Keratinocyte (primary cell): ENCODE data around the gene NCS1. TPM values are rescaled to one million over a fixed set of nuclear protein-coding genes. Genes with fewer than 3 reads are reported as not detected.

Experiments
- DNase-seq: peaks from one replicate; pipeline ENCODE4 v3.0.0-alpha.2; 2011; ENCODE audit warnings: low read depth, missing footprints, low spot score
- FAIRE-seq: peaks from 2 replicates; lab custom pipeline; 2011; peaks lifted over from hg19 to GRCh38; lab: Jason Lieb, UNC
- H2AFZ ChIP-seq: 2 replicates; pipeline ENCODE4 v1.6.0; 2012; ENCODE audit warnings: low read length, control low read depth, inconsistent platforms; ENCODE audit not compliant: control insufficient read depth
- H3K27ac ChIP-seq: 2 replicates; pipeline ENCODE4 v1.5.1; 2011; ENCODE audit warnings: low read length; ENCODE audit not compliant: control insufficient read depth, insufficient read depth
- H3K27me3 ChIP-seq: 3 replicates; pipeline ENCODE4 v1.6.0; 2011; ENCODE audit warnings: low read length; ENCODE audit not compliant: control insufficient read depth, insufficient read depth; ENCODE audit errors: extremely low read depth
- H3K36me3 ChIP-seq, 2 experiments: 2 replicates in 1 of 2; 3 replicates in 1 of 2; pipeline ENCODE4 v1.5.1; 2011; ENCODE audit warnings: low read length in 2 of 2, mild to moderate bottlenecking in 1 of 2; ENCODE audit not compliant: control insufficient read depth in 2 of 2, insufficient read depth in 2 of 2; ENCODE audit errors: extremely low read depth in 1 of 2
- H3K4me1 ChIP-seq: 3 replicates; pipeline ENCODE4 v1.5.1; 2011; ENCODE audit warnings: low read length; ENCODE audit not compliant: control insufficient read depth, insufficient read depth; ENCODE audit errors: extremely low read depth
- H3K4me2 ChIP-seq: 3 replicates; pipeline ENCODE4 v1.6.0; 2011; ENCODE audit warnings: low read depth, low read length; ENCODE audit not compliant: control insufficient read depth, insufficient read depth; ENCODE audit errors: extremely low read depth
- H3K4me3 ChIP-seq, 3 experiments: fragments of 200-600 bp in 1 of 3; sonication (generic) in 1 of 3; 2 replicates in 2 of 3; 3 replicates in 1 of 3; pipeline ENCODE4 v1.5.1; 2011 to 2016; ENCODE audit warnings: low read length in 3 of 3, mild to moderate bottlenecking in 3 of 3, control low read depth in 2 of 3, inconsistent platforms in 1 of 3, low read depth in 1 of 3, mixed read lengths in 1 of 3, mixed run types in 1 of 3, moderate library complexity in 1 of 3; ENCODE audit not compliant: control insufficient read depth in 2 of 3, insufficient read depth in 2 of 3; ENCODE audit errors: extremely low read depth in 1 of 3
- H3K79me2 ChIP-seq: 2 replicates; pipeline ENCODE4 v1.6.0; 2012; ENCODE audit warnings: low read length; ENCODE audit not compliant: control insufficient read depth, insufficient read depth
- H3K9ac ChIP-seq: 3 replicates; pipeline ENCODE4 v1.6.0; 2011; ENCODE audit warnings: low read length; ENCODE audit not compliant: control insufficient read depth, insufficient read depth; ENCODE audit errors: extremely low read depth
- H3K9me1 ChIP-seq: 3 replicates; pipeline ENCODE4 v1.6.0; 2011; ENCODE audit warnings: low read length; ENCODE audit not compliant: control insufficient read depth, insufficient read depth; ENCODE audit errors: extremely low read depth
- H3K9me3 ChIP-seq: 2 replicates; pipeline ENCODE4 v1.5.1; 2012; ENCODE audit warnings: low read depth, low read length; ENCODE audit not compliant: control insufficient read depth
- H4K20me1 ChIP-seq: 3 replicates; pipeline ENCODE4 v1.6.0; 2011; ENCODE audit warnings: low read length; ENCODE audit not compliant: control insufficient read depth, insufficient read depth; ENCODE audit errors: extremely low read depth
- EZH2 ChIP-seq: IDR thresholded peaks from one replicate; pipeline ENCODE4 v1.6.1; 2012; ENCODE audit warnings: inconsistent platforms, mild to moderate bottlenecking, low read length, moderate library complexity
- dilution Hi-C: fragments of 300-500 bp; cut with MboI; formaldehyde crosslinking; loops from one replicate; pipeline ENCODE4 v1.7.0; 2020; ENCODE audit warnings: low sequenced_read_pairs; ENCODE audit not compliant: extremely low pct_ligation_motif_present
- polyA plus RNA-seq, 5 experiments: library from polyadenylated mRNA; depleted of rRNA in 3 of 5; stranded (reverse) in 3 of 5; stranded (forward) in 1 of 5; unstranded in 1 of 5; fragments of >200 nt; gene quantifications; 1 replicate in 1 of 5; 2 replicates in 3 of 5; 3 replicates in 1 of 5; pipeline versions ENCODE4 v1.2.1 to v1.2.3, GENCODE V29; 2011 to 2012; ENCODE audit warnings: missing spikeins in 2 of 5, low read depth in 1 of 5, low replicate concordance in 1 of 5
- TF ChIP-seq, protein P1 (sequence below), 3 experiments: IDR thresholded peaks in 1 of 3; conservative IDR thresholded peaks in 1 of 3; optimal IDR thresholded peaks in 1 of 3; 2 replicates in 2 of 3; 3 replicates in 1 of 3; pipeline versions ENCODE3 to v1.5.1; 2011; ENCODE audit warnings: low read length in 3 of 3, mild to moderate bottlenecking in 3 of 3, moderate library complexity in 2 of 3, control low read depth in 1 of 3, inconsistent platforms in 1 of 3; ENCODE audit not compliant: insufficient read depth in 2 of 3; ENCODE audit errors: extremely low read depth in 1 of 3

NCS1 gene
- polyA plus RNA-seq, 1 donor (not counting 4 experiments of a cell fraction or from before 2014, with no cell fraction given): 49.1 TPM

DNA sequence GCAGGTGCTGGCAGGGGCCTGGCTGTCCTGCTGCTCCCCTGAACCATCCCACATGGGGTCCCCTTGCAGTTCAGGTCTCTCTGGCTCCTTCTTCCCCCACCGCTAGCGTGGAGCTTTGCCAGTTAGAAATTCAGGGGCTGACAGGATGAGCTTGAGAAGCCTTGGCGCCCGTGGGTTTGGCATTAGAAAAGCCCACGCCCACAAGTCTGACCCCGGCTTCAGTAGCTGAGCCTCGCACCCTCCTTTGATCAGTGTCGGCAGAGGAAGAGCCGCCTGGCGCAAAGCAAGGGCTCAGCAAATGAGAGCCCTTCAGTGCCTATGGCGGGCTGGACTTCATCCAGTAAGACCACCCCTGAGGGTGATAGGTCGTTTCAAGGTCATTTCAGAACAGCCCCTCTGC lies 30.1 kb upstream of the NCS1 start:
- no peak overlapping the region for H2AFZ ChIP-seq
- H3K27ac ChIP-seq: no peak overlapping the region
- FAIRE-seq (no peak), DNase-seq (no peak)
- H3K4me2 ChIP-seq: no peak overlapping the region
- H3K9me3 ChIP-seq: no peaks in the 10 kb centered on the region
- no peaks in the 10 kb centered on the region for H3K36me3 ChIP-seq
- no peaks in the 10 kb centered on the region for H3K27me3 ChIP-seq
- peaks cover 36% of the 10 kb centered on the region for H3K4me1 ChIP-seq
- H4K20me1 ChIP-seq: no peaks in the 10 kb centered on the region
- H3K9me1 ChIP-seq: no peaks in the 10 kb centered on the region
- no peak overlapping the region for H3K9ac ChIP-seq
- dilution Hi-C loops: no loop called here
- no peak for TF ChIP-seq EZH2
- TF ChIP-seq, protein P1, sequence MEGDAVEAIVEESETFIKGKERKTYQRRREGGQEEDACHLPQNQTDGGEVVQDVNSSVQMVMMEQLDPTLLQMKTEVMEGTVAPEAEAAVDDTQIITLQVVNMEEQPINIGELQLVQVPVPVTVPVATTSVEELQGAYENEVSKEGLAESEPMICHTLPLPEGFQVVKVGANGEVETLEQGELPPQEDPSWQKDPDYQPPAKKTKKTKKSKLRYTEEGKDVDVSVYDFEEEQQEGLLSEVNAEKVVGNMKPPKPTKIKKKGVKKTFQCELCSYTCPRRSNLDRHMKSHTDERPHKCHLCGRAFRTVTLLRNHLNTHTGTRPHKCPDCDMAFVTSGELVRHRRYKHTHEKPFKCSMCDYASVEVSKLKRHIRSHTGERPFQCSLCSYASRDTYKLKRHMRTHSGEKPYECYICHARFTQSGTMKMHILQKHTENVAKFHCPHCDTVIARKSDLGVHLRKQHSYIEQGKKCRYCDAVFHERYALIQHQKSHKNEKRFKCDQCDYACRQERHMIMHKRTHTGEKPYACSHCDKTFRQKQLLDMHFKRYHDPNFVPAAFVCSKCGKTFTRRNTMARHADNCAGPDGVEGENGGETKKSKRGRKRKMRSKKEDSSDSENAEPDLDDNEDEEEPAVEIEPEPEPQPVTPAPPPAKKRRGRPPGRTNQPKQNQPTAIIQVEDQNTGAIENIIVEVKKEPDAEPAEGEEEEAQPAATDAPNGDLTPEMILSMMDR (optimal IDR thresholded peaks at IDR 0.05 in 1 of 3, IDR thresholded peaks at IDR 0.05 in 1 of 3, conservative IDR thresholded peaks at IDR 0.05 in 1 of 3; ENCODE audit: extremely low read depth in 1 of 3, insufficient read depth in 2 of 3, low read length in 3 of 3): no peak
- no peak overlapping the region for H3K4me3 ChIP-seq
- H3K79me2 ChIP-seq: no peaks in the 10 kb centered on the region

DNA sequence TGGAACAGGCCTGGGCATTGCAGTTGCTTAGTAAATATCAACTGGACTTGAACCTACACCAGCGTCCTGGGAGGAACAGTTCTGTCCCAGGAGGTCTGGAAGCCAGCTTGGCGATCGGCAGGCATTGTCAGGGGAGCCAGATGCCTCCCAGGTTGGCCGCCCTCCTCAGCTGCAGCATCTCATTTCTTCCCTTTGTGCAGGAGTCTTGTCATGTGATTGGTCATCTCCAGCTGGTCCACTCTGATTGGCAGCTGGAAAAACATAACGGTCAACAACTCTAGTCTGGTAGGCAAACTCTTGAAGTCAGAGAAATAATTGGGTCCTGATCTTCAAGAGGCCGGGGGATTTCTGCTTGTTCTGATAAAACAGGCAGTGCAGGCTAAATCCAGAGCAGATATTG lies 29.6 kb upstream of the NCS1 start:
- DNase-seq (no peak), FAIRE-seq (no peak)
- no peak overlapping the region for H3K27ac ChIP-seq
- no peak for TF ChIP-seq EZH2
- TF ChIP-seq, protein P1 (optimal IDR thresholded peaks at IDR 0.05 in 1 of 3, IDR thresholded peaks at IDR 0.05 in 1 of 3, conservative IDR thresholded peaks at IDR 0.05 in 1 of 3; ENCODE audit: extremely low read depth in 1 of 3, insufficient read depth in 2 of 3, low read length in 3 of 3): no peak
- no peaks in the 10 kb centered on the region for H3K9me1 ChIP-seq
- no peaks in the 10 kb centered on the region for H3K36me3 ChIP-seq
- no peaks in the 10 kb centered on the region for H3K79me2 ChIP-seq
- no peak overlapping the region for H2AFZ ChIP-seq
- no peaks in the 10 kb centered on the region for H4K20me1 ChIP-seq
- H3K9me3 ChIP-seq: no peaks in the 10 kb centered on the region
- dilution Hi-C loops: no loop called here
- no peaks in the 10 kb centered on the region for H3K27me3 ChIP-seq
- peaks cover 32% of the 10 kb centered on the region for H3K4me1 ChIP-seq
- no peak overlapping the region for H3K9ac ChIP-seq
- H3K4me2 ChIP-seq: no peak overlapping the region
- H3K4me3 ChIP-seq: no peak overlapping the region
